GM23338 (cell line): ENCODE results near the gene GALNT6. TPM values are rescaled to one million over a fixed set of nuclear protein-coding genes. Genes with fewer than 3 reads are reported as not detected.

Source experiments
- ATAC-seq: fragments of 200-7000 bp; cut with Tn5 transposase; 3 replicates; pipeline ENCODE4 v1.9.1; 2020
- DNase-seq: peaks from one replicate; pipeline ENCODE4 v3.0.0-alpha.2; 2015; ENCODE audit warnings: low spot score
- H2AFZ ChIP-seq: fragments of 200-600 bp; sonication (generic); 2 replicates; pipeline ENCODE4 v1.8.0; 2016; ENCODE audit warnings: antibody characterized with exemption, mild to moderate bottlenecking, moderate library complexity
- H3F3A ChIP-seq: fragments of 200-600 bp; sonication (generic); replicated peaks from 2 replicates; pipeline ENCODE4 v1.8.0; 2017; ENCODE audit warnings: antibody characterized with exemption, mixed run types, low read depth
- H3K27ac ChIP-seq: fragments of 200-600 bp; sonication (generic); 2 replicates; pipeline ENCODE4 v1.6.1; 2016; ENCODE audit warnings: low read depth
- H3K27me3 ChIP-seq: fragments of 200-600 bp; sonication (generic); 2 replicates; pipeline ENCODE4 v1.8.0; 2016; ENCODE audit warnings: mild to moderate bottlenecking, mixed run types, moderate library complexity; ENCODE audit not compliant: insufficient read depth
- H3K36me3 ChIP-seq: fragments of 200-600 bp; sonication (generic); 2 replicates; pipeline ENCODE4 v1.8.0; 2016; ENCODE audit warnings: mild to moderate bottlenecking; ENCODE audit not compliant: insufficient read depth
- H3K4me1 ChIP-seq: fragments of 200-600 bp; sonication (generic); 2 replicates; pipeline ENCODE4 v1.8.0; 2016; ENCODE audit warnings: mild to moderate bottlenecking, moderate library complexity; ENCODE audit not compliant: insufficient read depth
- H3K4me2 ChIP-seq: fragments of 200-600 bp; sonication (generic); 2 replicates; pipeline ENCODE4 v1.7.1; 2017; ENCODE audit warnings: mixed run types
- H3K4me3 ChIP-seq: fragments of 200-600 bp; sonication (generic); 2 replicates; pipeline ENCODE4 v1.6.1; 2016; ENCODE audit warnings: mixed run types
- H3K79me2 ChIP-seq: fragments of 200-600 bp; sonication (generic); replicated peaks from 2 replicates; pipeline ENCODE4 v1.8.0; 2017; ENCODE audit warnings: mild to moderate bottlenecking; ENCODE audit not compliant: insufficient read depth
- H3K9me2 ChIP-seq: fragments of 200-600 bp; sonication (generic); 2 replicates; pipeline ENCODE4 v1.8.0; 2017; ENCODE audit not compliant: insufficient read depth
- H4K20me1 ChIP-seq: fragments of 200-600 bp; sonication (generic); replicated peaks from 2 replicates; pipeline ENCODE4 v1.8.0; 2017; ENCODE audit warnings: mild to moderate bottlenecking; ENCODE audit not compliant: insufficient read depth
- H3K27ac Mint-ChIP-seq: 2 replicates; pipeline ENCODE4 v1.8.0; 2020; ENCODE audit warnings: inconsistent platforms, mild to moderate bottlenecking, moderate library complexity, mixed read lengths
- H3K27me3 Mint-ChIP-seq: 3 replicates; pipeline ENCODE4 v1.8.0; 2022; ENCODE audit warnings: low read depth, mild to moderate bottlenecking, moderate library complexity, mixed read lengths, inconsistent platforms; ENCODE audit not compliant: insufficient read depth, poor library complexity
- H3K36me3 Mint-ChIP-seq: 3 replicates; pipeline ENCODE4 v1.8.0; 2021; ENCODE audit warnings: low read depth, mild to moderate bottlenecking, inconsistent platforms, moderate library complexity, mixed read lengths
- H3K4me1 Mint-ChIP-seq: 3 replicates; pipeline ENCODE4 v1.8.0; 2020; ENCODE audit warnings: mild to moderate bottlenecking, inconsistent platforms, mixed read lengths
- H3K4me3 Mint-ChIP-seq: 3 replicates; pipeline ENCODE4 v1.8.0; 2021; ENCODE audit warnings: moderate library complexity, mild to moderate bottlenecking, inconsistent platforms, mixed read lengths
- H3K9me3 Mint-ChIP-seq: 3 replicates; pipeline ENCODE4 v1.8.0; 2020; ENCODE audit warnings: moderate library complexity, mild to moderate bottlenecking, inconsistent platforms, mixed read lengths
- CREB1 ChIP-seq: fragments of 250-450 bp; sonication (Bioruptor Pico); IDR thresholded peaks from 2 replicates; pipeline ENCODE4 v1.5.0; 2020; ENCODE audit warnings: low read depth, mild to moderate bottlenecking, moderate library complexity
- EZH2phosphoT487 ChIP-seq: fragments of 200-600 bp; sonication (generic); IDR thresholded peaks from one replicate; pipeline ENCODE4 v1.8.1; 2018; ENCODE audit warnings: antibody characterized with exemption; ENCODE audit not compliant: unreplicated experiment
- JUNB ChIP-seq: IDR thresholded peaks from one replicate; pipeline ENCODE4 v1.6.1; 2016; ENCODE audit warnings: antibody characterized with exemption; ENCODE audit not compliant: unreplicated experiment
- NANOG ChIP-seq: IDR thresholded peaks from 2 replicates; pipeline ENCODE4 v1.6.1; 2016; ENCODE audit warnings: antibody characterized with exemption, borderline replicate concordance
- REST ChIP-seq: IDR thresholded peaks from one replicate; pipeline ENCODE4 v1.6.1; 2018; ENCODE audit warnings: antibody characterized with exemption; ENCODE audit not compliant: unreplicated experiment
- ZNF114 ChIP-seq: fragments of 250-450 bp; sonication (Bioruptor Pico); IDR thresholded peaks from 2 replicates; pipeline ENCODE4 v1.5.0; 2020; ENCODE audit warnings: mild to moderate bottlenecking, moderate library complexity
- ZNF331 ChIP-seq: fragments of 250-450 bp; sonication (Bioruptor Pico); IDR thresholded peaks from 2 replicates; pipeline ENCODE4 v1.5.0; 2020; ENCODE audit warnings: low read depth, mild to moderate bottlenecking, moderate library complexity
- ZNF462 ChIP-seq: fragments of 250-450 bp; sonication (Bioruptor Pico); IDR thresholded peaks from 2 replicates; pipeline ENCODE4 v1.5.0; 2020; ENCODE audit warnings: mild to moderate bottlenecking, moderate library complexity
- polyA plus RNA-seq: library from polyadenylated mRNA; unstranded; fragments of >200 nt; fragmentation: Nextera tagmentation; extraction: Ambion mirVana; gene quantifications from 2 replicates; pipeline ENCODE4 v1.2.1, GENCODE V29; 2016
- total RNA-seq: library from RNA; depleted of rRNA; stranded (reverse); fragments of >200 nt; shearing (Covaris generic); gene quantifications from 2 replicates; pipeline ENCODE4 v1.2.3, GENCODE V29; 2014
- TF ChIP-seq, protein P1 (sequence below), 2 experiments: fragments of 200-600 bp in 1 of 2; sonication (generic) in 1 of 2; conservative IDR thresholded peaks; 2 replicates each; pipeline versions ENCODE4 v1.5.1 to v1.6.1; 2016 to 2017; ENCODE audit warnings: antibody characterized with exemption in 2 of 2, low read depth in 2 of 2, mild to moderate bottlenecking in 2 of 2, moderate library complexity in 1 of 2
- TF ChIP-seq, protein P2 (sequence below): IDR thresholded peaks from 2 replicates; pipeline ENCODE4 v1.6.1; 2016; ENCODE audit warnings: antibody characterized with exemption

The GALNT6 gene
- total and polyA plus RNA-seq, 2 experiments from 2014 or later, result 8.1 to 18.6 TPM

DNA sequence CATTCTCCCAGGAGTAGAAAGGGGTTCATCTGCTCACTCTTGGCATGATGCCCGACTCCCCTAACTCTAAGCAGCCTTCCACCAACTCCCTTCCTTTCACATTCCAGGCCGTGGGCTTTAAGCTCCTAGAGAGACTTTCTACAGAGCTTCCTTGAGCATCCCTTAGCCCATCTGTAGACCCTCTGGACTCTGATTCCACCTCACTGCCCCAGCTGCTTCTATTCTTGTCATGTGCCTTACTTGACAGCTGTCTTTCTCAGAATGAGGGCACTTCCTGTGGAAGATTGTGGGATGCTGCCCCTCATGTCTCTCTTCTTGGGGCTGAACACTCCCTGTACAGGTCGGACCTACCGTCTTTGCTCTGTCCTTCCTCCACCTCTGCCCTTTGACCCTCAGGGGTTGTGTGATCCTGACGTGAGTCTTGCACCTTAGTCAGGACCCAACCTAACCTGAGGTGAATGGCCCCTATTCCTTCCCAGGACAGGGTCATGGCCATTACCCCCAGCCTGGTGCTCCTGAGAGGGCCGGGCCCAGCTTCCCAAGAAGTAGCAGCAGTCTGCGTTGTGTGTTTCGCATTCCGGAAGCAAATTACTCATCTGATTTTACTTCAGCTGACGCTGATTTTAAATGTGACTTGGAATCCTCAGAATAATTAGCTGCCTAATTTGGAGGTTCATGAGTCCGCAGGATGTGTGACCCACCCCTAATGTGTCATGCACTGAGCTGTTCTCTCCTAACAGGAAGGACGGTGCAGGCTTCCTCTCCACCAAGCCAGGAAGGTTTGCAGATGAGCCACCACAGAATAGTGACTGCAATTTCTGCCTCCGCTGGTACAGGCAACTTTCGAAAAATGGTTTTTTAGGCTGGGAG is 2.7 kb upstream of the GALNT6 start (continued):
- TF ChIP-seq ZNF462 (CRISPR knock-in tag), result no peak
- TF ChIP-seq ZNF331, result no peak
- no peak for TF ChIP-seq EZH2phosphoT487

- Histone ChIP-seq H3K79me2 (peaks cover 12% of the 10 kb centered on the region), H2AFZ (no peak overlapping the region), H3K4me2 (peak overlapping the region; percentile 99), H3F3A (peaks cover 21% of the 10 kb centered on the region), H4K20me1 (no peaks in the 10 kb centered on the region; the same call in 1 of the 2 replicates), H3K27ac (no peak overlapping the region; the same call in 1 of the 2 replicates), H3K4me1 (peaks cover 26% of the 10 kb centered on the region), H3K9me2 (no peaks in the 10 kb centered on the region; the same call in 1 of the 2 replicates), H3K4me3 (peak overlapping the region; percentile 97), H3K27me3 (no peaks in the 10 kb centered on the region), H3K36me3 (no peaks in the 10 kb centered on the region)
- Mint-ChIP-seq H3K36me3 (peaks cover 6% of the 10 kb centered on the region; the same call in 2 of the 3 replicates), H3K9me3 (no peaks in the 10 kb centered on the region), H3K27ac (no peak overlapping the region), H3K27me3 (peaks cover 34% of the 10 kb centered on the region), H3K4me1 (peaks cover 35% of the 10 kb centered on the region), H3K4me3 (peak overlapping the region; percentile 89)
- ATAC-seq (peak; percentile 50), DNase-seq (peak; percentile 87)
- no peak for TF ChIP-seq EZH2phosphoT487
- TF ChIP-seq REST, result no peak
- TF ChIP-seq, protein P1, sequence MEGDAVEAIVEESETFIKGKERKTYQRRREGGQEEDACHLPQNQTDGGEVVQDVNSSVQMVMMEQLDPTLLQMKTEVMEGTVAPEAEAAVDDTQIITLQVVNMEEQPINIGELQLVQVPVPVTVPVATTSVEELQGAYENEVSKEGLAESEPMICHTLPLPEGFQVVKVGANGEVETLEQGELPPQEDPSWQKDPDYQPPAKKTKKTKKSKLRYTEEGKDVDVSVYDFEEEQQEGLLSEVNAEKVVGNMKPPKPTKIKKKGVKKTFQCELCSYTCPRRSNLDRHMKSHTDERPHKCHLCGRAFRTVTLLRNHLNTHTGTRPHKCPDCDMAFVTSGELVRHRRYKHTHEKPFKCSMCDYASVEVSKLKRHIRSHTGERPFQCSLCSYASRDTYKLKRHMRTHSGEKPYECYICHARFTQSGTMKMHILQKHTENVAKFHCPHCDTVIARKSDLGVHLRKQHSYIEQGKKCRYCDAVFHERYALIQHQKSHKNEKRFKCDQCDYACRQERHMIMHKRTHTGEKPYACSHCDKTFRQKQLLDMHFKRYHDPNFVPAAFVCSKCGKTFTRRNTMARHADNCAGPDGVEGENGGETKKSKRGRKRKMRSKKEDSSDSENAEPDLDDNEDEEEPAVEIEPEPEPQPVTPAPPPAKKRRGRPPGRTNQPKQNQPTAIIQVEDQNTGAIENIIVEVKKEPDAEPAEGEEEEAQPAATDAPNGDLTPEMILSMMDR (conservative IDR thresholded peaks at IDR 0.05; ENCODE audit: low read depth in 2 of 2), result no peak
- no peak for TF ChIP-seq ZNF114 (CRISPR knock-in tag)
- no peak for TF ChIP-seq JUNB
- no peak for TF ChIP-seq CREB1 (CRISPR knock-in tag)
- TF ChIP-seq, protein P2, sequence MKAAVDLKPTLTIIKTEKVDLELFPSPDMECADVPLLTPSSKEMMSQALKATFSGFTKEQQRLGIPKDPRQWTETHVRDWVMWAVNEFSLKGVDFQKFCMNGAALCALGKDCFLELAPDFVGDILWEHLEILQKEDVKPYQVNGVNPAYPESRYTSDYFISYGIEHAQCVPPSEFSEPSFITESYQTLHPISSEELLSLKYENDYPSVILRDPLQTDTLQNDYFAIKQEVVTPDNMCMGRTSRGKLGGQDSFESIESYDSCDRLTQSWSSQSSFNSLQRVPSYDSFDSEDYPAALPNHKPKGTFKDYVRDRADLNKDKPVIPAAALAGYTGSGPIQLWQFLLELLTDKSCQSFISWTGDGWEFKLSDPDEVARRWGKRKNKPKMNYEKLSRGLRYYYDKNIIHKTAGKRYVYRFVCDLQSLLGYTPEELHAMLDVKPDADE, result no peak
- TF ChIP-seq NANOG, result no peak
These were observed 1.5 kb upstream of the GALNT6 start for GRCh38 chr12:51392556-51393237.
